Measurements from ENCODE around the gene ANKRD63. TPM values are rescaled to one million over a fixed set of nuclear protein-coding genes. Genes with fewer than 3 reads are reported as not detected.

Gene ANKRD63
- total and polyA plus RNA-seq, 10 of the 15 experiments (the other 5 are each of a cell fraction or from before 2014, with no cell fraction given): not detected

DNA sequence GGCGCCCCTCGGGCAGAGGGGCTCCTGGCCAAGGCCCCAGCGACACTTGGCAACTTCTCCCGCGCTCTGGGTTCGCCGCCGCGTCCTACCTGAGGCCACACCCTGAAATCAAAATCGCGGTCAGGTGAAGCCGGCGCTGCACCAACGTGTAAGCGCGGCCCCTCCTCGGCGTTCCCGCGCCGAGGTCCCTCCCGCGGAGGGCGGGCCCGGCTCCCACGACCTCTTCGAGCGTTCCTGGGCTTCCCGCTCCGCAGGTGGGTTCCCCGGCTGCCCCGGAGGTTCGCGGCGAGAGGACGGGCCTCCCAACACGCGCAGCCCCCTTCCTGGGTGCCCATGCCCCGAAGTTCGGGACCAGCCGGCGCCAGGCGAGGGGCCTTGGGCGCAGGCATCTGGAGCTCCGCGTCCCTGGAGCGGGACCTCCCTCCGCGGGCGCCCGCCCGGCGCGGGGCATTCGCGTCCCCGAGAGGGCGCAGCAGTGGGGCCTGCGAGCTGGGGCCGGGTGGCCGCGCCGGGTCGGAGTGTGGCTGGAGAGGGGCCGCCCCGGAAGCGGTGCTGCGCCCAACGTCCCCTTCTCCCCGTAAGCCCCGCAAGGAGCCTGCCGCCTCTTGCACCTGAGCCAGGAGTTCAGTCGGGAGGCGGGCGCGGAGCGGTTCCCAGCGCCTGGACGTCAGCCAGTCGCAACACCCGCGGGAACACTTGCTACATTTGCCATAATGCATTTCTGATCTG is 30.3 kb downstream of the ANKRD63 start:
- no TSS peak for BruUV-seq (replicated peaks)
- peak overlapping the region; percentile 77 for H3K4me2 ChIP-seq (ENCODE audit: control insufficient read depth, insufficient read depth)
- no peak overlapping the region for H3K27ac ChIP-seq (ENCODE audit: control insufficient read depth, insufficient read depth)
- in situ Hi-C loops (cut with MboI) (no loop called here), intact Hi-C loops (cut with micrococcal nuclease; ENCODE audit: unreplicated experiment) (no loop called here)
- ChIA-PET RAD21 (ENCODE audit: unreplicated experiment) (no interaction called here), POLR2A (no interaction called here), SMC1A (ENCODE audit: uncharacterized antibody, unreplicated experiment) (no interaction called here), CTCF (no interaction called here)
- DNase-seq (ENCODE audit: low read depth, low spot score) (no peak), ATAC-seq (peak; percentile 77), FAIRE-seq (no peak)
- peak overlapping the region; percentile 47 for H2AFZ ChIP-seq (ENCODE audit: control insufficient read depth, low read depth, low read length)
- H3K27me3 ChIP-seq (replicated peaks in 1 of 2; ENCODE audit: control insufficient read depth in 2 of 2, insufficient read depth in 2 of 2, low read length in 1 of 2): peaks cover 0 to 9% of the 10 kb centered on the region in 2 experiments; a peak in 3 of 4 replicates
- no peaks in the 10 kb centered on the region for H3K9me3 ChIP-seq (replicated peaks; ENCODE audit: control insufficient read depth, insufficient read depth, low read length)
- TF ChIP-seq HDAC6 (IDR thresholded peaks at IDR 0.05; ENCODE audit: unreplicated experiment) (no peak), PKNOX1 (IDR thresholded peaks at IDR 0.05) (no peak), ETV6 (conservative IDR thresholded peaks at IDR 0.05 in 1 of 2, IDR thresholded peaks at IDR 0.05 in 1 of 2; ENCODE audit: borderline replicate concordance in 1 of 2, low read depth in 1 of 2) (no peak), SIN3A (IDR thresholded peaks at IDR 0.05; ENCODE audit: low read depth, low read length) (no peak), DPF2 (IDR thresholded peaks at IDR 0.05) (no peak), RBBP5 (conservative IDR thresholded peaks at IDR 0.05) (no peak), NR2F1 (conservative IDR thresholded peaks at IDR 0.05) (0 out of 2 replicates have a peak, but pooled peaks have one; percentile 19), PAX8 (IDR thresholded peaks at IDR 0.05) (no peak), YBX1 (IDR thresholded peaks at IDR 0.05) (no peak), BACH1 (IDR thresholded peaks at IDR 0.05; ENCODE audit: borderline replicate concordance) (0 out of 2 replicates have a peak, but pooled peaks have one; percentile 37), EZH2 (IDR thresholded peaks at IDR 0.05; ENCODE audit: borderline replicate concordance, control insufficient read depth, low read depth, low read length) (0 out of 2 replicates have a peak, but pooled peaks have one; percentile 28), POU2F2 (IDR thresholded peaks at IDR 0.05; ENCODE audit: borderline replicate concordance, low read depth, low read length) (no peak), WRNIP1 (IDR thresholded peaks at IDR 0.05; ENCODE audit: borderline replicate concordance, low read depth, low read length) (no peak), RELA (IDR thresholded peaks at IDR 0.05; ENCODE audit: borderline replicate concordance, partially characterized antibody) (no peak), RAD51 (IDR thresholded peaks at IDR 0.05) (no peak), LARP7 (IDR thresholded peaks at IDR 0.05) (peak; percentile 37; the same call in 1 of the 2 replicates), SUZ12 (IDR thresholded peaks at IDR 0.05; ENCODE audit: unreplicated experiment) (peak; percentile 96)
- TF ChIP-seq, protein P1, sequence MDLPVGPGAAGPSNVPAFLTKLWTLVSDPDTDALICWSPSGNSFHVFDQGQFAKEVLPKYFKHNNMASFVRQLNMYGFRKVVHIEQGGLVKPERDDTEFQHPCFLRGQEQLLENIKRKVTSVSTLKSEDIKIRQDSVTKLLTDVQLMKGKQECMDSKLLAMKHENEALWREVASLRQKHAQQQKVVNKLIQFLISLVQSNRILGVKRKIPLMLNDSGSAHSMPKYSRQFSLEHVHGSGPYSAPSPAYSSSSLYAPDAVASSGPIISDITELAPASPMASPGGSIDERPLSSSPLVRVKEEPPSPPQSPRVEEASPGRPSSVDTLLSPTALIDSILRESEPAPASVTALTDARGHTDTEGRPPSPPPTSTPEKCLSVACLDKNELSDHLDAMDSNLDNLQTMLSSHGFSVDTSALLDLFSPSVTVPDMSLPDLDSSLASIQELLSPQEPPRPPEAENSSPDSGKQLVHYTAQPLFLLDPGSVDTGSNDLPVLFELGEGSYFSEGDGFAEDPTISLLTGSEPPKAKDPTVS (IDR thresholded peaks at IDR 0.05; ENCODE audit: low read depth, low read length): no peak
- TF ChIP-seq, protein P2, sequence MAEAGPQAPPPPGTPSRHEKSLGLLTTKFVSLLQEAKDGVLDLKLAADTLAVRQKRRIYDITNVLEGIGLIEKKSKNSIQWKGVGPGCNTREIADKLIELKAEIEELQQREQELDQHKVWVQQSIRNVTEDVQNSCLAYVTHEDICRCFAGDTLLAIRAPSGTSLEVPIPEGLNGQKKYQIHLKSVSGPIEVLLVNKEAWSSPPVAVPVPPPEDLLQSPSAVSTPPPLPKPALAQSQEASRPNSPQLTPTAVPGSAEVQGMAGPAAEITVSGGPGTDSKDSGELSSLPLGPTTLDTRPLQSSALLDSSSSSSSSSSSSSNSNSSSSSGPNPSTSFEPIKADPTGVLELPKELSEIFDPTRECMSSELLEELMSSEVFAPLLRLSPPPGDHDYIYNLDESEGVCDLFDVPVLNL (IDR thresholded peaks at IDR 0.05; ENCODE audit: low read depth, low read length): no peak
- H3K79me2 ChIP-seq (ENCODE audit: control insufficient read depth, insufficient read depth, low read length): no peaks in the 10 kb centered on the region
- WGBS (ENCODE audit: insufficient coverage, insufficient replicate concordance, low lambda C conversion rate, missing lambda C conversion rate): 4% methylated on average over 68 of the region's 82 CpGs
- peaks cover 3% of the 10 kb centered on the region; the same call in 1 of the 2 replicates for H3K4me1 ChIP-seq (ENCODE audit: control insufficient read depth, insufficient read depth, low read length)
- peak overlapping the region; percentile 58; the same call in 1 of the 2 replicates for H3K4me3 ChIP-seq
- no peaks in the 10 kb centered on the region for H3K36me3 ChIP-seq (ENCODE audit: control insufficient read depth in 2 of 2, insufficient read depth in 2 of 2, low read length in 1 of 2)
- no peak overlapping the region; the same call in 1 of the 2 replicates for H3K9ac ChIP-seq (ENCODE audit: control insufficient read depth, insufficient read depth, low read length)
- H4K20me1 ChIP-seq (ENCODE audit: control insufficient read depth, insufficient read depth): no peaks in the 10 kb centered on the region

Measured in GM12878 (cell line).